Thyroid gland (tissue), 4 donors: ENCODE results near the gene PCDHB12.

Source experiments
- POLR2A ChIP-seq, 2 donors: fragments of 450-650 bp; IDR thresholded peaks; one replicate each; pipeline ENCODE4 v1.6.1; 2017; ENCODE audit warnings: antibody characterized with exemption in 2 of 2, mild to moderate bottlenecking in 2 of 2, moderate library complexity in 1 of 2
- TF ChIP-seq, protein P1 (sequence below), 6 experiments: fragments of 200-600 bp in 3 of 6; fragments of 450-650 bp in 3 of 6; sonication (generic) in 3 of 6; IDR thresholded peaks; one replicate each; pipeline ENCODE4 v1.5.1; 2016 to 2019; ENCODE audit warnings: antibody characterized with exemption in 6 of 6, mild to moderate bottlenecking in 2 of 6, inconsistent platforms in 1 of 6, moderate library complexity in 1 of 6

DNA sequence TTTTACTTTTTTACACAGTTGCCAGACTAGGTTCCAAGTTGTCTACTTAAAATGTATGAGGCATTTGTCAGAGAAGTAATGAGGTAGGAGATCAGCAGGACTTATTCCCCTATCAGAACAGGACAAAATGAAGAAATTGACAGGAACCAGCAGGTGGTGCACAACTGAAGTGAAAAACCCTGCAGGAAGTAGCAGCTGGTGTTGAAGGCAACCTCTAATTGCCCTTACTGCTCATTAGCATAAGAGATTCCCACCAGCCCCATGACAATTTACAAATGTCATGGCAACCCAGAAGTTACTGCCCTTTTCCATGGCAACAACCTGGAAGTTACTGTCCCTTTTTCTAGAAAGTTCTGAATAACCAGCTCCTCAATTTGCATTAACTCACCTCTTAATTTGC, 42.1 kb downstream of the PCDHB12 start:
- TF ChIP-seq, protein P1, sequence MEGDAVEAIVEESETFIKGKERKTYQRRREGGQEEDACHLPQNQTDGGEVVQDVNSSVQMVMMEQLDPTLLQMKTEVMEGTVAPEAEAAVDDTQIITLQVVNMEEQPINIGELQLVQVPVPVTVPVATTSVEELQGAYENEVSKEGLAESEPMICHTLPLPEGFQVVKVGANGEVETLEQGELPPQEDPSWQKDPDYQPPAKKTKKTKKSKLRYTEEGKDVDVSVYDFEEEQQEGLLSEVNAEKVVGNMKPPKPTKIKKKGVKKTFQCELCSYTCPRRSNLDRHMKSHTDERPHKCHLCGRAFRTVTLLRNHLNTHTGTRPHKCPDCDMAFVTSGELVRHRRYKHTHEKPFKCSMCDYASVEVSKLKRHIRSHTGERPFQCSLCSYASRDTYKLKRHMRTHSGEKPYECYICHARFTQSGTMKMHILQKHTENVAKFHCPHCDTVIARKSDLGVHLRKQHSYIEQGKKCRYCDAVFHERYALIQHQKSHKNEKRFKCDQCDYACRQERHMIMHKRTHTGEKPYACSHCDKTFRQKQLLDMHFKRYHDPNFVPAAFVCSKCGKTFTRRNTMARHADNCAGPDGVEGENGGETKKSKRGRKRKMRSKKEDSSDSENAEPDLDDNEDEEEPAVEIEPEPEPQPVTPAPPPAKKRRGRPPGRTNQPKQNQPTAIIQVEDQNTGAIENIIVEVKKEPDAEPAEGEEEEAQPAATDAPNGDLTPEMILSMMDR (IDR thresholded peaks at IDR 0.05), result no peak
- TF ChIP-seq POLR2A (IDR thresholded peaks at IDR 0.05), result no peak
